AG08396 (cell line): ENCODE measurements around the gene TRNP1.
"Not testable (repeated sequence)": the region's sequence is repeated elsewhere in the genome, so short reads cannot be mapped to it uniquely, and the experiment has no call there.

Source experiments
- DNase-seq: peaks from one replicate; pipeline ENCODE4 v3.0.0; 2012; ENCODE audit warnings: low spot score, mixed read lengths

Gene TRNP1

DNA sequence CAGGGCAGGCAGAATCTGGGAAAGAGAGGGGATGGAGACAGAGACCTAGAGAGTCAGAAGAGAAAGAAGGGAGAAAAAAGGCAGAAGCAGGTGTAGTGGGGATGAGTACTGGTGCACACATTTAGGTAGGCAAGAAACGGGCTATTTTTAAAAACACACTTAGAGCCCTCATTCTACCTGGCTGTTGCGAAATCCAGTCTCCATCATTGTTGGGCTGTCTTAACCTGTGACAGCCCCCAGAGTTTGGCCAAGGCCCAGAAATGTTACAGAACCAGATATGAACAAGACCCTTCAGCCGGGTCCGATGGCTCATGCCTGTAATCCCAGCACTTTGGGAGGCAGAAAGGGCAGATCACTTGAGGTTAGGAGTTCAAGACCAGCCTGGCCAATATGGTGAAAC, 20.7 kb upstream of the TRNP1 start:
- DNase-seq, result no peak

DNA sequence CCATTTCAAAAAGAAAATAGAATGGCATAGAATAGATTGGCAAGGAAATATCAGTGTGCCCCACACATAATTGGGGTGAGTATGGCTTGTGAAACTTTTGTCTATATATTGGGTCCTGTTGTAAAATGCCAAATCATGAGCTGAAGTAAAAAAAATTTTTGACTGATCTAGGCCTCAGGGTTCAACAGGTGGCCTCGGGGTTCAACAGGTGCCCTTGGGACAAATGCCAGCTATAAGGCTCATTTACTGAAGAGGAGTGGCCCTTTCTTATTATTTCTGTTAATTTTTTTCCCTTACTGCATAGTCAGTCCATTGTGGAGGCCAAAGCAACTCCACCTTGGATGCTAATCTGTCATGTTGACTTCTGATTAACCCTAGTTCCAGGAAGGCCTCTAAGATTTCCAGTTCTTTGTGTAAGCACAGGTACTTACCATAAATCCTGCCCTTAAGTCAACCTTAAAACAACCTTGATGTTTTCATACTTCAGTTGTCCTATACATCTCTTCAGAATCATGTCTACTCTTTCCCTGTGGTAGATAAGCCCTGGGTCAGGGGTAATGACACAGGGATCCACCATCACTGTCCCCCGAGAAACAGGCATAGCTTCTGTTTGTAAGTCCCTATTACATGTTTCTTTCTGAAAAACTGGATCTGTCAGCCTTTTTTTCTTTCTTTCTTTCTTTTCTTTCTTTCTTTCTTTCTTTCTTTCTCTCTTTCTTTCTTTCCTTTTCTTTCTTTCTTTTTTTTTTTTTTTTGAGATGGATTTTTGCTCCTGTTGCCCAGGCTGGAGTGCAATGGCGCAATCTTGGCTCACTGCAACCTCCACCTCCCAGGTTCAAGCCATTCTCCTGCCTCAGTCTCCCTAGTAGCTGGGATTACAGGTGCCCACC, 16.6 kb upstream of the TRNP1 start:
- no peak for DNase-seq

DNA sequence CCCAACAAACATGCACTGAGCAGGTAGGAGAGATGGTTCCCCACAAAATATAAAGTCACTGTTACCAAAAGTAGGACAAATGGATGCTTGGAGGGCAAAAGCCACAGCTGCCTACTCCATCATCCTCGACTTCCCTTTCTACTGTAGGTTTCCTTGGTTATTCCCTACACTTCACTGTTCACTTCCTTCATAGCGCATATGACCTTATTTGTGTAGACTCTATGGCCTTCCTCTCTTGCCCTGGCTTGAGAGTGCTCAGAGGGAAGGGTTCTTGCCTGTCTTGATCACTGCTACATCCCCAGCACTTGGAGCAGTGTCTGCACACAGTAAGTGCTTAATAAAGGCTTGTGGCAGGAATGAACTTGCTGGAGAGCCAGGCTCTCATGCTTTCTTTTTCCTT, 14.6 kb upstream of the TRNP1 start:
- DNase-seq, result no peak

DNA sequence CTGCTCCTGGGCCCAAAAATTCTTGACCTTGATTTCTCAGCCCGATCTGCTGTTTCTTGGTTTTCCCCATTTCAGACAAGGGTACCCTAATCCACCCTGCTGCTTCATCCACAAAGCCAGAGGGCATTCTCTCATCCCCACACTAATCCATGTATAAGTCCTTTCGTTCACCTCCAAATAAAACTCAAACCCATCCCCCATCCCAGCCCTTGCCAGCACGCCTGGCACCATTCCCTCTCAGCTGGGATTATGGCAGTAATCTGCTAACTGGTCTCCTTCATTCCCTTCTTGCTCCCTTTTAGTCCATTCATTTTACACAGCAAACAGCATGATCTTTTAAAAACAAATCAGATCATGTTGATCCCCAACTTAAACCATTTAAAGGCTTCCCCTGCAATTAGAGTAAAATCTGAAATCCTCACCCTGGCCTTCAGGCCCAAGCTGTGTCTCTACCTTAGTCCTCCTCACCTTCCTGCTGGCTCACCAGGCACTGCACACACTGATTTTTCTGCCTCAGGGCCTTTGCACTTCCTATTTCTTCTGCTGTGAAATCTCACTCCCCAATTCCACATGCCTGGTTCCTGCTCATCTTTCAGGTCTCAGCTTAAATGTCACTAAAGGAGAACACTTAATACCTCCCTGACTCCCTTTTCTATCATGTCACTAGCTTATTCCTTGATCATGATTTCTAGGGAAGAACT, 12.2 kb upstream of the TRNP1 start:
- no peak for DNase-seq

DNA sequence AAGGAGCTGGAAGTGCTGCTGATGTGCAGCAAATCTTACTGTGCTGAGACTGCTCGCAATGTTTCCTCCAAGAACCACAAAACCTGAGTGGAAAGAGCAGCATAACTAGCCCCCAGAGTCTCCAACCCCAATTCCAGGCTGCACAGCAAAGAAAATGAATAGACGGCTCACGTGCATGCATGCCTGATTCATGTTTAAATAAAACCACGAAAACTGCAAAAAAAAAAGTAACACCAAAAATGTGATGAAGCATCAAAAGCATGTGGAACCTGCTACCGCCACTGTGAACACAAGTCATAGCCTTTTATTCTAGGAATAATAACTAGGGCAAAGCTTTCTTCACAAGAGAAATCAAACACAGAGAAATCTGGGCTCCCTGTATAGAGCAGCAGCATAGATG, 9.6 kb upstream of the TRNP1 start:
- DNase-seq, result no peak

DNA sequence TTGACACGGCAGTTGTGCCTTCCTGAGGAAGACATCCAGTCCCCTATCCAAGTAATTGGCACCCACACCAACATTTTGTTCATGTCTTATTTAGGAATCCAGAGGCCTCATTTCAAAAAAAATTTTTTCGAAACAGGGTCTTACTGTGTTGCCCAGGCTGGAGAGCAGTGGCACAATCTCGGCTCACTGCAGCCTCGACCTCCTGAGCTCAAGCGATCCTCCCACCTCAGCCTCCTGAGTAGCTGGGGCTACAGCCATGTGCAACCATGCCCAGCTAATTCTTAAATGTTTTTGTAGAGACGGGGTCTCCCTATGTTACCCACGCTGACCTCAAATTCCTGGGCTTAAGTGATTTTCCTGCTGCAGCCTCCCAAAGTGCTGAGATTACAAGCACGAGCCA, 9.2 kb upstream of the TRNP1 start:
- DNase-seq, result no peak

DNA sequence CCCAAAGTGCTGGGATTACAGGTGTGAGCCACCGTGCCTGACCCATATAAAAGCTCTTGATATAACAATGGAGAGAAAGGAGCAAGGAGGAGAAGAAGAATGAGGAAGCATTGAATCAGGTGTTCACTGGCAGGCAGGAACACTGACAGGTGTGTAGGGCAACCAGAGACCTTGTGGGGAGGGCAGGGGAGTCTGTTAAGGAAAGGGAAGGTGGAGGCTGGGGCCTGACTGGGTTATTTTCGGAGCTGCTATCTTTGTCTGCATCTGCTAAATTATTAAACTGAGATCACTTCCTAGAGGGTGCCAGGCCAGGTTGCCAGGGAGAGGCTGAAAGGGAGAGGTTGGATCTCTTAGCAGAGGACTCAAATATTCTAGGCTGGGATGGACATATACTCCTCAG, 6.8 kb upstream of the TRNP1 start:
- no peak for DNase-seq

DNA sequence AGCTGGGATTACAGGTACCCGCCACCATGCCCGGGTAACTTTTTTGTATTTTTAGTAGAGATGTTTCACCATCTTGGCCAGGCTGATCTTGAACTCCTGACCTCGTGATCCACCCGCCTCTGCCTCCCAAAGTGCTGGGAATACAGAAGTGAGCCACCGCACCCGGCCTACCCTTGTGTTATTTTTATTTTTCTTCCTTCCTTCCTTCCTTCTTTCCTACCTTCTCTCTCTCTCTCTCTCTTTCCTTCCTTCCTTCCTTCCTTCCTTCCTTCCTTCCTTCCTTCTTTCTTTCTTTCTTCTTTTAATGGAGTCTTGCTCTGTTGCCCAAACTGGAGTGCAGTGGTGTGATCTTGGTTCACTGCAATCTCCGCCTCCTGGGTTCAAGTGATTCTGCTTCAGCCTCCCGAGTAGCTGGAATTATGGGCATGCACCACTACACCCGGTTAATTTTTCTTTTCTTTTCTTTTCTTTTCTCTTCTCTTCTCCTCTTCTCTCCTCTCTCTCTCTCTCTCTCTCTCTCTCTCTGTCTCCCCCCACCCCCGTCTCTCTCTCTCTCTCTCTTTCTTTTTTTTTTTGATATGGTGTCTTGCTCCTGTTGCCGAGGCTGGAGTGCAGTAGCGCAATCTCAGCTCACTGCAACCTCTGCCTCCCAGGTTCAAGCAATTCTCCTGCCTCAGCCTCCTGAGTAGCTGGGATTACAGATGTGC, 3.9 kb upstream of the TRNP1 start:
- DNase-seq, result not testable (repeated sequence)

DNA sequence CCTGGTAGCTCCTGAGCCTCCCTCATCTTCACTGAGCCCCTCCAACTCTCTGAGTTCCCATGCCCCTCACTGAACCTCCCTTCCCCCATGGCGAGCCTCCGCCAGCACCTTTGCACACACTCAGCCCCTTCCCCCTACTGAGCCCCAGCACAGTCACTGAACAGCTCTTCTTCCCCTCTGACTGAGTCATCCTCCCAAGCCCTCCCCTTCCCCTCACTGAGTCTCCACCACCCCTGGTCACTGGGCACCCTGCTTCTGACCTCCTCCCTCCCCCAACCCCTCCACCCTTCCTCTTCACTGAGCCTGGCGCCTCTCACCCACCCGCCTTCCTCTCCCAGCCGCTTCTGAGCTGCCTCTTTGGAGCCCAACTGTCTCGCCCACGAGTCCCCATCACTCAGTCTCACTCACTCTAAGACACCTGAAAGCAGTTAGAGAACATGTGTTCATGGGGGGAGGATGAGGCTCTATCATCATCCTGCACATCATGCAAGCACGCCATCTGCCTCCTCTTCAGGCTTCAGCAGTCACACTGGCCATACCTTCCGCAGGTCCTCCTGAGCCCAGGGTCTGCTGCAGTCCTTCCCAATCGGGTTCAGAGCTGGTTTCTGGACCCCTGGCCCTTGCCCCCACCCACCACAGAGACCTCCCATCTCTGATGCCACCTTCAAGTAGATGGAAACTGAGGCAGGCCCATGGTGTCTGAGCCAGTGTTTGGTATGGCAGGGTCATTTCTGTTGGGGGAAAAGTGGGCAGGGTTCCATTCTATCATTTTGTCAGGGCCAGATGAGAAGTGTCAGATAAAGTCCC, 2.0 kb upstream of the TRNP1 start:
- peak; percentile 59 for DNase-seq

DNA sequence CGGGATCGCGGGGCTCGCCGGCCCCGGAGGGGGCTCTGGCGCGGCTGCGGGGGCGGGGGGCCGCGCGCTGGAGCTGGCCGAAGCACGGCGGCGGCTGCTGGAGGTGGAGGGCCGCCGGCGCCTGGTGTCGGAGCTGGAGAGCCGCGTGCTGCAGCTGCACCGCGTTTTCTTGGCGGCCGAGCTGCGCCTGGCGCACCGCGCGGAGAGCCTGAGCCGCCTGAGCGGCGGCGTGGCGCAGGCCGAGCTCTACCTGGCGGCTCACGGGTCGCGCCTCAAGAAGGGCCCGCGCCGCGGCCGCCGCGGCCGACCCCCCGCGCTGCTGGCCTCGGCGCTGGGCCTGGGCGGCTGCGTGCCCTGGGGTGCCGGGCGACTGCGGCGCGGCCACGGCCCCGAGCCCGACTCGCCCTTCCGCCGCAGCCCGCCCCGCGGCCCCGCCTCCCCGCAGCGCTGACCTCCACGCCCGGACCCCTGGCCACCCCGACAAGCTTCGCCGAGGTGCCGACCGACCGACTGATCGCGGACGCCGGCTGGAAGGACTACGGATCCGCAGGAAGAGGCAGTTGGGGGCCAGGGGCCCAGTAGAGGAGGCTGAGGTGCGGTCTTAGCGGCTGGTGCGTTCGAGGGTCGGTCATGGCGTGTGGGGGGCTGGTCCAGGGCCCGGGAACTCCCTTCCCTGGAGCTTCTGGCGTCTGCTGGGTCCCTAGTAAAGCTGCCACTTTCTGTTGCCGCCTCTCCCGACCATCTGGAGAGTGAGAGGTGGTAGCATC, 711 bp downstream of the TRNP1 start:
- no peak for DNase-seq

DNA sequence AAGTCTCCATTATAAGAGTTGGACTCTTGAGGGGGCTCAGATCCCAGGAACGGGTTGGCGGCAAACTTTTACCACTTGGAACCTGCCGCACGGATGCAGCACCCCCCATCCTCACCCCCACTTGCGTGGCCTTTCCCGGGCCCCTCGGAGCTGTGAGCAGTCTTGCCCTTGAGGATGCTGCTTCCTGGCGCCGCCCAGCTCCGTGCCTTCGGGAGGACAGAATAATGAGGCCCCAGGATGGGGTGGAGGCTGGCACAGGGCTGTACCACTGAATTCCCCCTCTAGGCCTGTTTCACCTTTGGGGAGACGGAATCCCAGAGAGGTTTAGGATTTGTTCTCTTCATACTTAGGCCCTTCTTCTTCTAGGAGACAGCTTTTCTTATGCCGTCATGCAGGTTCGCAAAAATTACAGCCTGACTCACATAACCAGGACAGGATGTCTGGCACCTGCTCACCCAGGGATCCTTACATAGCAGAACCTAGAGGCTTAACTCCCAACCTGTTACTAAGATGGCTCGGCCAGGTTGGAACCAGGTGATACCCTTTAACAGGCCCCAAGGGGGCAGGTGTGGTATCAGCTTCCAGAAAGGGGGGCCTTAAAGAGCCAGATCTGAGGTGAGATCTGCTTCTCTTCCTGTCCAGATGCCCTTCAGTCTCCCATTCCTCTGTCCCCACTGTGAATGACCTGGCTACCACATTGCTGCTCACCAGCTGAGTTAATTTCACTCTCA, 1.5 kb downstream of the TRNP1 start:
- no peak for DNase-seq

DNA sequence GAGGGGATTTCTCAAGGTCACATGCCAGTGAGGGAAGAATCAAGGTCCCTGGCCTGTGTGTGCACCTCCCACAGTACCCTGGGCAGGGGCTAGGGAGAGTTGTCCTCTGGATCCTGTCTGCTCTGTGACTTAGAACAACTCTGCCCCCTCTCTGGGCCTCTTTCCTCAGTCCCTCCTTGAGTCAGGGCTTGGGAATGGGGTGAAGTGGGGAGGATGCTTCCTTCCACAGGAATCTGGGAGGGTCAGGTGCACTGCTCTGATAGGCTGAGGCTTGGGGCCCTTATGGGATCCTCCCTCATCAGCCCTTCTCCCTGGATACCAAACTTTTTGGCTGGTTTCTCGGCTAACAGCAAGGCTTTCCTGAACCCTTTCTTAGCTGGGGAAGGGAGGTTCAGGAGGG, 2.5 kb downstream of the TRNP1 start:
- DNase-seq, result peak; percentile 67

DNA sequence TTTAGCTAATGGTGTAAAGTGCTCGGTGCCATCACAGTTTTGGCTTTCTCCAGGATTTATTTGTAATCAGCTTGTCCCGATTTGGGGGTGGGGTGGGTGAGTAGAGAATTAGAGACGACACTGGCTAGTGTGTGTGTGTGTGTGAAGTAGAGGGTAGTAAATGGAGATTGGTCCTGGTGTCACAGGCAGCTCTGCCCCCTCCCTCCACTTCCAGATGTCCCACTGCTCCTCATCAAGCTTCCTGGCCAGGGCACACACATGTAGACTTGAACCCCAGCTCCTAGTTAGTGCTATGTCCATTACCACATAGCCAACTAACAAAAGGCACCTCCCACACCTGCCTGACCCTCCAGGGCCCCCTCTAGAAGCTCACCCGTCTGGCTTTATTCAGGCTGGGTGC, 3.2 kb downstream of the TRNP1 start:
- no peak for DNase-seq

DNA sequence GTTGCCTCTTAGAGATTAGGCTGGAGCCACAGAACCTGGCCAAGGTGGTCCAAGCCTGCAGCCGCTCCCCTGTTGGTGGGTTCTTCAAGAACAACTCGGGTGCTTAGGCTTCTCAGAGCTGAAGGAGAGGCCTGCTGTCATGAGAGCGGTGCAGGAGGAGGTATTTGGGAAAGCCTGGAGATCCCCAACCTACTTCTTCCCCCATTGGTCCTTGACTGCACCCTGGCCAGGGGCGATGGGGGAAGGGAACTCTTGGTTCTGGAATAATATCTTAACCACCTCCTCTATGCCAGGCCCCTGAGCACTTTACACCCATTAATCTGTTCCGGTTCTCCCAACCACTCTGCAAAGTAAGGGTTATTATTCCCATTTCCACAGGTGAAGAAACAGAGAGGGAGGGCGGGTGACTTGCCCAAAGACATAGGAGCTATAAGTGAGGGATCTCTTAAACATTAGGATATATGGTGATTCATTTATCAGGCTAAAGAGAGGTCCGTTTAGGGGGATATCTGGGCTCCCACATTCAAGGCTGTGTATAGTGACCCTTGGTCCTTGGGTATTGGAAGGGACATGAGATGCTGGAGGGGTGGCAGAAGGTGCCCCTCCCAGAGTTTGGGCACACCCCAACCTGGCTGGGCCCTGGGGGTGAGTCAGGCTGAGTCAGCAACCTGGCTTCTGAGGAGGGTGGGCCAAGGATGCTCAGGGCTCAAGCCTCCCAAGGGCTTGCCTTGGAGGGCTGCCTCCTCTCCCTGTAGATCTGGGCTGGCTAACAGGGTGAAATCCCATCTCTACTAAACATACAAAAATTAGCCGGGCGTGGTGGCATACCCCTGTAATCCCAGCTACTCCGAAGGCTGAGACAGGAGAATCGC, 5.2 kb downstream of the TRNP1 start:
- no peak for DNase-seq

DNA sequence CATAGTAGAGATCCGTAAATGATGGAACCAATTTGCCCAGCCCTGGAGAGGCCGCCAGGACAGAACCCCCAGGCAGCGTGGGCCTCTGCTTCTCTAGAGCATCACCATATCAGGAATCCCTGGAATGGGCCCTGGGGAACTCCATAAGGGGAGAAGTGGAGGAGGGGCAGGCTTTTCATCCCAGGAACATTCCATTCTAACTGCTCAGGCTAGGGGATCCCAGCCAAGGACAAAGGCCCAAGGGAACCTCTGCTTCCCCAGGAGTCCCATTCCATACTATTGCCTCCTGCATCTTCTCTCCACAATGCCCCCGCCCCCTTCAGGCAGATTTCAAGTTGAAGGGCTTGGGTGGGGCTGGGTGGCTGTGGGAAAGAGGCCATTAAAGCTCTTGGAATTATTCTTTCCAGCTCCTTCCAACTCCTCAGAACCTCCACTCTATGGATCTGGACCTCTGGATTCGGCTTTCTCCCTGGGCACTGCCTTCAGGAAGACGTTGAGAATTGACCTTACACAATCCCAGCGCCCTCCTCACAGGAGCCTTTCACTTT, 6.0 kb downstream of the TRNP1 start:
- DNase-seq, result peak; percentile 93

DNA sequence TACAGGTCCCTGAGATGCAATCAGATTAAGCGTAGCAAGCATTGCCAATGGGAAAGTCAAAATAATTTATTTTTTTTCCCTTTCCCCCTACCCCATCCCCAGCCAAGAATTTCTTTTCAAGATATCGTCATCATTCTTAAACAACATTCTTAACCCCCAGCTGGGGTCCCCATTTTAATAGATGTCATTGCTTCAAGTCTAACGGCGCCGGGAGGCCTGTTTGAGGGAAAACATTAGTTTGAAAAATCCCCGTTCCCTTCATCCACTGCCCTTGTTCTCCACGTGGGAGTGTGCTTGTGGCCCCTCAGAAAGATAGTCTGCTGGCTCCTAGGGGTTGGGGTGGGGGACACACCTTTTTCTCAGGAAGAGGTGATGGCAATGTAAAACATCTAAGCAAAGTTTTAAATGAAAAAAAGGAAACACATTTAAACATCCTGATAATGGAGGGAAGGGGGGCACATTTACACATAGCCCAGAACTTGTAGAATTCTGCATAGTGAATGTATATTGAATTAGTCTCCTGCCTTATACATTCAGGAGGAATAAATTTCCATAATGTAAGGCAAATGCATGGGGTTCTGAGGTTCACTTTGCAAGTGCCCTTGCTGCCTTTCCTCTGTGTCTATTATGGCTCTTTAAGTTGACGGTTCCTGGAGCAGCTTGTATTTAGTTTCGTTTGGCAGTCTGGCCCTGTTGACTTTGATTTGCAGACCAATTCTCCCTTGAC, 6.8 kb downstream of the TRNP1 start:
- no peak for DNase-seq

DNA sequence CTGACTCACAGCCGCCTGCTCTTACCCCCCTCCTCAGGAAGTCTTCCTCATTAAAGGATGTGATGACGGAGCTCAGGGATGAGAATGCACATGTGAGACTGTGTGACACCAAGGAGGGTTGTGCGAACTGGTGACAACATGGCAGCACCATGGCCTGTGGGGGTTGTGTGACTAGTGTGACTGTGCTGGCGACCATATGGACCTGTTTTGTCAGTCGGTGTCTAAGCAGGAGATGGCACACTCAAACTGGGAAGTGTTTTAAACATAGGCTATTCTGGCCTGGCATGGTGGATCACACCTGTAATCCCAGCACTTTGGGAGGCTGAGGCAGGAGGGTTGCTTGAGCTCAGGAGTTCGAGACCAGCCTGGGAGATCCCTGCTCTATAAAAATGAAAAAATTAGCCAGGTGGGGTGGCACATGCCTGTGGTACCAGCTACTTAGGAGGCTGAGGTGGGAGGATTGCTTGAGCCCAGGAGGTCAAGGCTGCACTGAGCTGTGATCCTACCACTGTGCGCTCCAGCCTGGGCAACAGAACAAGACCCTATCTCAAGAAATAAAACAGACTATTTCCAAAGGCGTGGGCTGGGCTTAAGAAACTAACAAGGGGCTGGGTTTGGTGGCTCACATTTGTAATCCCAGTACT, 7.4 kb downstream of the TRNP1 start:
- no peak for DNase-seq
